ENCODE measurements around the gene CRB1. TPM values are rescaled to one million over a fixed set of nuclear protein-coding genes. Genes with fewer than 3 reads are reported as not detected.

CRB1 gene
- total RNA-seq, 1 donor from 2014 or later, result 0.16 TPM

DNA sequence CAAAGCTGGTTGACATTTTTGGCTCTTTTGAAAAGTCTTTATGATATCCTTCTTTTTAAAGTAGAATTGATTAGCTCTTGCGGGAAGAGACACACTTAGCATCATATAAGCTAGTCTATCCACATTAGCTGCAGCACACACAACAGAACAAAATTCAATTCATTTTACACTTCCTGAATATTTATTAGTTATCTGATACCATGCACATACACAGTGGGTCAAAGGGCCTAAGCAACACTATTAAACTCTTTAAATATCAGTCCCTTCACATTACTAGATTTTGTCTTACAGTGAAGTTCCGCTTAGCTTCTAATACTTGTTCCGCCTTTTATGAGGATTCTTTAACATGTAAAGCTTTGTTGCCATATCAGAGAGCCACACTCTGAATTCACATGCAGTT is 169.5 kb downstream of the CRB1 start:
- ATAC-seq, result no peak
- intact Hi-C loops (cut with DNase I), result no loop called here
- DNase-seq (ENCODE audit: missing footprints), result no peak

DNA sequence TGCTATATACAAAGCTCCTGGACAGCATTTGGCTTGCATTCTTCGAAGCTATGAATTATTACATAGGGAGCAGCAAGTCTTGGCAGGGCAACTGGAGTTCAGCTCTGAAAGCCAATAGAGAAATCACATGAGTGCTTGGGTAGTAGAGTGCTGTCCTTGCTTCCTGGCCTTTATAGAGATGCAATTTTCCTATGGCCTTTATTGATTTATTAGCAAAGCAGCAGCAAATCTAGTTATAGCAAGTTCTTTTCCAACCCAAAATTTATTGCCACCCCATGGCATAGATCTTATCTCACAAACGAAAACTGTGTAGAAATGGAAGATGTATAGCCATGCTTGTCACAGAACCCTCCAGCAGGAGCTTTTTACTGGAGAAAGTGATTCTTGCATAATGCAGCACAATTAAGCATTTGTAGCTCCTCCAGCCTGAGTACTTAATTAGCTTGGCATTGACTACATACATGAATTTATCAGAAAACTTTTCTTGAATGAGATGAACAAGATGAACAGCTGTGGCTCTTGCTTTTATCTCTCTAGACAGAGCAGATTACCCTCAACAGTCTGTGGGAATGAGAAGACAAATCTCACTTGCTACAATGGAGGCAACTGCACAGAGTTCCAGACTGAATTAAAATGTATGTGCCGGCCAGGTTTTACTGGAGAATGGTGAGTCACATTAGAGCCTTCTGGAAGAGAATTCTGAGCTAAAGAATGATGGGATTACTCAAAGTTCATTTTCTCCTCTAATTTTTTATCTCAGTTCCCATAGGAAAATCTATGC is 170.1 kb downstream of the CRB1 start:
- DNase-seq (ENCODE audit: missing footprints) (no peak), ATAC-seq (no peak)
- intact Hi-C loops (cut with DNase I), result no loop called here

DNA sequence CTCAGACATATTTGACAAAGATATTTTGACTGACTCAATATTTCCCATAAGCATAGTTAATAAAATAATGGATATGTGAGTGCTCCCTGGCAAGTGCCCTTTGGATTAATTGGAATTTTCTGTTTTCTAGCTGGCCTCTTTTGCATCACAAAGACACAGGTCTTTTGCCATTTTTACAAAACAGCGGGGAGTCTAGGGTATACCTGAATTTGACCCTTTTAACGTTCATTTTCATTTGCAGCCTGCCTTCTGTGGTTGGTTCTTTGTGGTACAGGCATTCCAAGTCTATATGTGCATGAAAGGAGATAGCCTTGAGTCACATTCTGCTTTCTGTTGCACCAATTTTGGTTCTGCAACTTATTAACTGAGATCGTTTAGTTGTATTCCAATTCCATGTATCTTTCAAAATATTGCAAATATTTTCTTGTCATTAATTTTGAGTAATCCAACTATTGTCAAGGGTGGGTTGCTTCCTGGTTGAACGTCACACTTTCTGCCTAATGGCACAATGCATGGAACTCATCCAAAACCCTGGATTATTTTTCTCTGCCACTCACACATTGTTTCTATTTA is 171.7 kb downstream of the CRB1 start:
- no peak for ATAC-seq

DNA sequence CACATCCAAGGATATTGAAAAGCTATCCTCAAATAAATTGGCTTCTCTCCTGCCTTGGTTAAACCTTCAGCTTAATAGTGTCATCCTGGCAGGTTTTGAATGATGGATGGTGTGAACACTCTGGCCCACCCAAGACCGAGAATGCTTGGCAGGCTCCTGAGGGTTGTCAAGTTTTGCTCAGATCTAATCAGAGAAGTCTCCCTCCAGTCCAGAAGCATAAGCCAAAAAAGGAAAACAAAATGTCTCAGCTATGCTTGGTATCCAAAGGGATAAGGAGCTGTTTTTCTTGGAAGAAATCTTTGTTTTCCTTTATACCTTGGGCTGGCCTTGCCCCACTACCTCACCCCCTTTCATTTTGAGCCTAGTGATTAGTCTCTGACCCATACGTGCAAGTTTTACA is 172.7 kb downstream of the CRB1 start:
- intact Hi-C loops (cut with DNase I), result no loop called here
- no peak for DNase-seq (ENCODE audit: missing footprints)
- ATAC-seq, result peak; percentile 72

More for the DNA sequence above, 171.7 kb downstream of the CRB1 start:
- DNase-seq (ENCODE audit: missing footprints), result no peak
- intact Hi-C loops (cut with DNase I), result no loop called here

DNA sequence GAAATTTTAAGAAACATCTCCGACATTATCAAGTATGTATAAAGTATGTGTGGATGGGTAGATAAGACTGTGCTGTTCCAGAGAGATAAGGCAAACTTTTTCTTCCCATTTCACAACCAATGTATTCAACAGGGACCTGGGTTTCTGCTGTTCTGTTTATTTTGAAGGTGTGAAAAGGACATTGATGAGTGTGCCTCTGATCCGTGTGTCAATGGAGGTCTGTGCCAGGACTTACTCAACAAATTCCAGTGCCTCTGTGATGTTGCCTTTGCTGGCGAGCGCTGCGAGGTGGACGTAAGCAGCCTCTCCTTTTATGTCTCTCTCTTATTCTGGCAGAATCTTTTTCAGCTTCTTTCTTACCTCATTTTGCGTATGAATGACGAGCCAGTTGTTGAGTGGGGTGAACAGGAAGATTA is 174.0 kb downstream of the CRB1 start:
- DNase-seq (ENCODE audit: missing footprints) (peak; percentile 80), ATAC-seq (peak; percentile 93)
- intact Hi-C loops (cut with DNase I), result no loop called here

DNA sequence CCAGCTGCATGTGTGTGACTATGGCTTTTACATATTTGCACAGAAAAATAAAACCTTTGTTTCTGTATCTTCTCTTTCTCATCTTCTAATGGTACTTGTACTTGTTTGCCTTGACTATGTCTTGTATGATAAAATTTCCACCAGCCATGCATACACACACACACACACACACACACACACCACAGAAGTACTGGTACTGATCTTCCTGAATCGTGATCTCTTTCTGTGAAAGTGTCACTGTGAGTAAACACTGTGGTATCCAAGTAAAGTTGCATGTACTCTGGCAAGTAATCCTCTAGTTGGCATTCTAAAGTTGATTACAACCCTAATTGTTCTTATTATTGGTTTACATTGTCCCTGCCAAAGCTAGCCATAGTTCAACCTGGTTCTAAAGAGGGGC is 176.7 kb downstream of the CRB1 start:
- DNase-seq (ENCODE audit: missing footprints) (no peak), ATAC-seq (no peak)
- intact Hi-C loops (cut with DNase I), result no loop called here

DNA sequence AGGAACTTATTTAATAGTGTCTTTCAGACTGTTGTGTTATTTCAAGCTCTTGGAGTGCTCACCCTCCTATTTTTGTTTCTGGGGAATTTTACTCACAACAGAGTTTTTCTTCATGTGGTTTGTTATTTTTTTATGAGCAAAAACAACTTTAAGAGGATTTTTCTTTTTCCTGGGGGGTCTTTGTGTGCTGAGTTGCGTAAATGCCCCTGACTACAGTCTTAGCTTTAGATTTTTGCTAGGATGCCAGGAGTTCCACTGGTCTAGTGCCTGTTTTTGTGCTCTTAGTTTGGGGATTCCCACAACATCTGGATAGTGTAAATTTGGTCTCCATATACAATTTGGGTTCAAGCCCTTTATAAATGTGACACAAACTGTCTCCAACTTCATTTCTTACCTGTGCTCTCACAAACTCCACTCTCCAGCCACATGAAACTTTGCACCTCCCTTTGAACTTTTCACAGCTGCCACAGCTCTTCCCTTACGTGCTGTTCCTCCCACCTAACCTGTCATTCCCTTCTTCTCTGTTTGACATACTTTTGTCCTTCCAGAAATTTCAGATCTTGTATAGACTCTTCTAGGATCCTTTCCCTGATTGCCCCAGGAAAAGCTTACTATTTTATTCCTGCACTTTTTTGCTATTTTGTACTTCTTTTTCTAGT is 180.2 kb downstream of the CRB1 start:
- DNase-seq (ENCODE audit: missing footprints) (no peak), ATAC-seq (no peak)
- intact Hi-C loops (cut with DNase I), result no loop called here

DNA sequence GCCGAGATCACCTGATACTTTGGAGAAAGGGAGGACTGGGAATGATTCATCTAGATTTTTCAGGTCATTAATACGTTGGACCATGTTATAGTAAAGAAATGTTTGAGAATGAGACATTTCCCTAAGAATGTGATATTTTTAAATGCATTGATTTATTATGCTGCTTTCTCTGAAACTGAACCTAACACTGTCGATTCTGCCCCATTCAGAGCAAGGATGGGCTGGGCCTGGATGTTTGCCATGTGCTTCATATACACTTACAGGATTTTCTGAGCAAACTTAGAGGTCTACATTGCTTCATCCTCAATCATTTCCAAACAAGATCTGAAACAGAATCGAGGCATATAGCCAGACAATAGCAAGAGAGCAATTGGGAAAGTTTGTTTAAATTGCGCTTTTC is 183.3 kb downstream of the CRB1 start:
- DNase-seq (ENCODE audit: missing footprints) (no peak), ATAC-seq (no peak)
- intact Hi-C loops (cut with DNase I), result no loop called here

DNA sequence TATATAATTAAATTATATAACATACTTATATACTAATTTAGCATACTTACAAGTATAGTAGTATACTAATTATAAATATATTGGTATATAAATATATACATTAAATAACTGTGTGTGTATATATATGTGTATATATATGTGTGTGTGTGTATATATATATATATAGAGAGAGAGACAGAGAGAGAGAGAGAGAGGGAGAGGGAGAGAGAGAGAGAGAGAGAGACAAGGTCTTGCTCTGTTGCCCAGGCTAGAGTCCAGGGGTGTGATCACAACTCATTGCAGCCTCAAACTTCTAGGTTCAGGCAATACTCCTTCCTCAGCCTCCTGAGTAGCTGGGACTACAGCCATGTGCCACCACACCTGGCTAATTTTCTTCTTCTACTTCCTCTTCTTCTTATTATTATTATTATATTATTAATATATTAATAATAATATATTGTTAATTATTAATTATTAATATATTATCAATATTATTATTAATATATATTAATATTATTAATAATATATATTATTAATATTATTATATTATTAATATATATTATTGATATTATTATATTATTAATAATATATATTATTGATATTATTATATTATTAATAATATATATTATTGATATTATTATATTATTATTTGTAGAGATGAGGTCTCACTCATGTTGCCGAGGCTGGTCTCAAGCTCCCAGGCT is 185.5 kb downstream of the CRB1 start:
- intact Hi-C loops (cut with DNase I), result no loop called here
- no peak for DNase-seq (ENCODE audit: missing footprints)
- no peak for ATAC-seq

DNA sequence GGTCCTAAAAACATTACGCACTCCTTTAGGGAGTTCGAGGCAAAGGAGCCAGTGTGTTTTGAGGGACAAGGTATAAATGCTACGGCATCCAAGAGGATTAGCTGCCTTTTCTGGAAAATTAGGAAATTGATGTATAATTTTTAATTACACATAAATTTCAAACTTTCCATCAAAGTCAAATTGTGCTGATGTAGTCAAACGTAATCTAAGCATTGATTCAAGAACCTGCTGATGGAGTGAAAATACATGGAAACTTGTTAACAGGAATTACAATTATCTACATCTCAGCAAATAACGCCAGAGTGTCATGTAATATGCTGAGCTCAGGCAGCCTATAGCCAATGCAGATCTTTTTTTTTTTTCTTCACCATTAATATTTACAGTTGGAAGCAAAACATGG is 194.5 kb downstream of the CRB1 start:
- DNase-seq (ENCODE audit: missing footprints) (no peak), ATAC-seq (no peak)
- intact Hi-C loops (cut with DNase I), result no loop called here

DNA sequence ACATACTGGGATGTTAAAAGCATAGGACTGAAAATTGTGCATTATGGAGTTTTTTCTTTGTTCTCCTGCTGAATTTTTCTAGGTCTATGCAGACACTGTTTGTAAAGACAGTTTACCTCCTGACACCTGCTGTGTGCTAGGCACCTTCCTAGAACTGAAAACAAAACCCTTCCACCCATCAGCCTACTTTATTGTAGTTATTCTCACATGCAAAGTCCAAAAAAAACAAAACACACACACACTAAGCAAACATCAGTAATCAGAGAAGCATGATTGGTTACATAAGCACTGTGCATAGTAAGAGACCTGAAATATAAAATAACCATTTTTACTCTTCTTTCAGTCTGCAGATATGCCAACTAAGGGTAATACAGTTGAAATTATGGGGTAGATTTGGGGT is 195.1 kb downstream of the CRB1 start:
- intact Hi-C loops (cut with DNase I), result no loop called here
- no peak for DNase-seq (ENCODE audit: missing footprints)
- no peak for ATAC-seq

DNA sequence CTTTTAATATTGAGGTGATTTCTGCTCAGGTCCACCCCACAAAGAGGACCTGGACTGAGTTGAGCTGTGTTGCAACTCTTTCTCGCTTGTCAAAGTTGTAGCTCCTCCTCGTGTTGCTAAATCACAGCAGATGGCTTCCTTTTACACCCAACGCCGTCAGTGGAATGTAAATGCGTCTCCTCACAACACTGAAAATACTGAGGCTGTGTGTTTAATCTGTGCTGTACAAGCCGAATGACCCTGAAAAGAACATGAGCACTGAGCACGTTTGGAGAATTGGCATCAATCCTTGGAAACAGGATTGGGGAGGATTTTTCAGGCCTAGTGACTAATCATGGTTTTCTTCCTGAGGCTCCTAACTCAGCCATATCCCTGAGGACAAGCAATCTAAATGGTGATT is 196.0 kb downstream of the CRB1 start:
- intact Hi-C loops (cut with DNase I), result no loop called here
- peak; percentile 93 for ATAC-seq
- no peak for DNase-seq (ENCODE audit: missing footprints)

DNA sequence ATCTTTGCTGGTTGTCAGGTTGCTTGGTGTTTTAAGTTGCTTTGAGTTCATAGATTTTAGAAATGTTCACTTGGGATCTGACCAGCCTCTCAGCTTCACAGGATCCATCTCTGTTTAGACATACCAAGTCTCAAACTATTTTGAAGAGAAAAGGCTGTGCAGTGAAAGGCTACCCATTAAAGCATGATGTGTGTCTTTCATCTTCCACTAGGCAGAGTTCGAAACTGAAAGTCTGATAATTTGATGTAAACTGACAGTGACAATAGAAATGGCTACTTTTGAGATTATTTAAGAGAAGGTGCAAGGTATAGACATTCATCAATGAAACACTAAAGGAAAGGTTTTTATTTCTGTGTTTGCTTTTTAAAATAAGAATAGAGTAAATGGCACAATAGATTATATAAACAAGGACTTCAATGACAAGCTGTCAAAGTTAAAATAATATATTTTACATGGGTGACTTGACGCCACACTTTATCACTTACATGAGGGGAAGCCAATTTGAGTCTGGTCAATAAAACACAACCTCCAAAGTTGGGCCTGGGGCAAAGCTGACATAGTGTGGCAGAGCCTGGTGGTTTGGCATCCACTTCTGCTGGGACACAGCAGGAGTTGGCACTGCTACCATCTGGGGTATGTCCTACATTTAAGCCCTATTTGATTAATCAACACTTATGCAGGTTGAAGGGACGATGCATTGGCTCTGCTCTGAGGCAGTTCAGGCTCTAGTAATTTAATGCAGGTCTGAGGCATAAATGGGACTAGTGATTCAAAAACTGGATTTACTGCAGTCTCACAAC is 197.7 kb downstream of the CRB1 start:
- no peak for ATAC-seq
- intact Hi-C loops (cut with DNase I), result no loop called here
- no peak for DNase-seq (ENCODE audit: missing footprints)

DNA sequence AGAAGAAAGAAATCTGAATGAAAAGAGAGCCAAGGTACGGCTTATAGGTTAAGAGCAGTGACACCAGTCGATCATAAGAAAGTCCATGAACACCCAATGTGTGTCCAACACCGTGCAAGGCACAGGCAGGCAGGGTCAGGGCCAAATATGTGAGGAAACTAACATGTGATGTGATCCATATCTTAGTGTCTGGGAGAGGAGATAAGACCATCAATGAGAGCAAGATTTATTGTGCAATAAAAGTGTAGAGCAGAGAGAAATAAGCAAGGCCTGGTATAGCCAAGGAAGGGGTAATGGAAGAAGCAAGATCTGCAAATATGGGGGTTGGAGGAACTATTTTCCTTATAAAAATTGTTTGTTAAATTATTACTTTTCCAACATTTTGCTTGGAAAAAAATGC is 198.8 kb downstream of the CRB1 start:
- intact Hi-C loops (cut with DNase I), result no loop called here
- ATAC-seq, result no peak

DNA sequence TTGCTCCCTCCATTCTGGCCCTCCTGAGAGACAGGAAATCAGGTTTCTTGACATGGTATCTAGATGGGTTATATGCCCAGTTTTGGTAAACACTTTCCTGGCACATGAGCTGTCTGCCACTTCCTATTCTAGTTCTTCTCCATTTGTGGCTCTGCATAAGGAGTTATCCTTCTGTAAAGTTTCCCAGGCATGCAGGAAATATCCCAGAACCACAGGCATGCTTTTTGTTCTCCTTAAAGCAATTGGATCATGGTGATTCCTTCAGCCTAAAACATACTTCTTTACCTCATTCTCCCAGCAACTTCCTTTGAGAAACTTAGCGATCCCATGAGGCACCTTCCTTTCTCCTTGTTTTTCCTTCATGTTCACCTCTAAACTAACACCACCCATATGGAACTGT is 199.8 kb downstream of the CRB1 start:
- intact Hi-C loops (cut with DNase I), result no loop called here
- DNase-seq (ENCODE audit: missing footprints), result no peak
- no peak for ATAC-seq

More for the DNA sequence above, 198.8 kb downstream of the CRB1 start:
- no peak for DNase-seq (ENCODE audit: missing footprints)

DNA sequence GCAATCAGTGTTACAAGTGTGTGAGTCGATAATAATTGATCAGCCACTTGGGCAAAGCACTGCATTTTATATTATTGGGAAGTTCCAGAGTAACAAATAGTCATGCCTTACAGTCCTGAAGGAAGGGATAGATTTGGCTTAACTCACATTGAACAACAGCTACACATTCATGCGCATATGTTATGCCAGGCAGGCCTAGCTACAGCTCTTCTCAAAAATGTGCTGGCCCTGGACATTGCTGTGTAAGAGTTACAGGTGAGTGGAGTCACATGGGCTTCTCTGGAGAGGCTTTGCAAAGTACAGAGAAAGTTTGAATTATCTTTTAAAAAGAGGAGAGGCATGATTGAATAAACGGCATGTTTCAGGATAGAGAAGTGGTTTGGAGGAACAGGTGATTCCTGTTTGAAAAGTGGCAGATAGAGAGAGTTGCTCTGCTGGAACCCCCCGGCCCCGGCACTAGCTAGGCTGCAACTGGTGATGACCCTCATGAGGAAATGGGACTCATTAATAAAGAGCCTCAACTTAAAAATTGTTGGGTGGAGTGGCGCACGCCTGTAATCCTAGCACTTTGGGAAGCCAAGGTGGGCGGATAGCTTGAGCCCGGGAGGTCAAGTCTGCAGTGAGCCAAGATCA is 200.6 kb downstream of the CRB1 start:
- intact Hi-C loops (cut with DNase I), result no loop called here
- ATAC-seq (no peak), DNase-seq (ENCODE audit: missing footprints) (no peak)

DNA sequence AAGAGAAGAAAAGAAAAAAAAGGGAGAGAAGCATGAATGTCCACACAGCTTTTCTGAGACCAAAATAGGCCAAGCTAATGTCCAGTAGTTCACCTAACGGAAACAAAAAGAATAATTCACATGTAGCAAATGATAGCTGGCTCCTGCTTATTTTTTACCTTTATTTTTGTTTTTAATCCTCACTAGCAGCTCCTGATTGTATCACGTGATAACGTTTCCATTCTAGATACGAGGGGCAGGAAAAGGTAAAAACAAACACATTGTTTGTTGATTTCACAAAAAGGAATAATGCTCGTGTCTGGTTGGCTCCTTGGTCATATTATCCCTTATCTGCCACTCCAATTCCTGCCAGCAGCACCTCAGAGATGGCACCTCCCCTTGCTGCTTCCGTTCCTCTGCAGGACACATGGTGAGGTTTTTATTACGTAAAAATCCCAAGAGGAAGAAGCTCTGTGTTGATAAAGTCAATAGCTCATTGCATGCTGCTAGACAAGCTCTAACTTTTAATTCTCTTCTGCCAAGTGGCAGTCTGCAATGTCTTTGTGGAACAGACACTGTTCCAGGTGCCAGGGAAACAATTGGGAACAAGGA is 201.7 kb downstream of the CRB1 start:
- intact Hi-C loops (cut with DNase I), result no loop called here
- ATAC-seq (no peak), DNase-seq (ENCODE audit: missing footprints) (no peak)

DNA sequence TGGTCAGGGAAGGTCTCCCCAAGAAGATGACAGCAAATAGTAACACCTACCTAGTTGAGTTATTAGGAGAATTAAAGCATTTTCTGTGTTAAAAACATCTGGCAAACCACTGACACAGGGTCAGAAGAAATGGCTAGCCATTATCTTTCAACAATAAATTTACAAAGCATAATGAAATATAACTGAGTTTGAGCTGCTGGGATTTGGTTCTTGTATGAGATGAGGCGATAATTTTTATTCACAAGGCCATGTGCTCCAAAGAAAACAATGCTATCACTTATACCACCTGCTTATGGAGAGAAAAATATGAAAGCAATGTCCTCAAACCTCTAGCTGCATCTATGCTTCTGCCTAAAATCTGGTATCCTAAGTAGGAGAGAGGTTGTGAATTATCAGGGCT is 202.3 kb downstream of the CRB1 start:
- intact Hi-C loops (cut with DNase I), result no loop called here
- no peak for DNase-seq (ENCODE audit: missing footprints)
- no peak for ATAC-seq

Measured in Right ventricle myocardium inferior (tissue), 1 donor.